Measurements from ENCODE around the gene MAD2L1BP. TPM values are rescaled to one million over a fixed set of nuclear protein-coding genes. Genes with fewer than 3 reads are reported as not detected.

MAD2L1BP gene
- total and polyA plus RNA-seq, 2 of the 13 experiments (the other 11 are each of a cell fraction or from before 2014, with no cell fraction given) = 54.2 to 55.5 TPM

- TF ChIP-seq ZNF605 (CRISPR knock-in tag; IDR thresholded peaks at IDR 0.05) = peak; percentile 92
- no peak for TF ChIP-seq FOXK2 (IDR thresholded peaks at IDR 0.05)
- TF ChIP-seq FOXJ3 (CRISPR knock-in tag; IDR thresholded peaks at IDR 0.05; ENCODE audit: borderline replicate concordance) = peak; percentile 64; the same call in 1 of the 2 replicates
- TF ChIP-seq AFF4 (CRISPR knock-in tag; IDR thresholded peaks at IDR 0.05) = no peak
- no peak for TF ChIP-seq MAZ (IDR thresholded peaks at IDR 0.05; ENCODE audit: borderline replicate concordance, low read depth, low read length)
- peak; percentile 45; the same call in 1 of the 2 replicates for TF ChIP-seq MAZ (CRISPR knock-in tag; IDR thresholded peaks at IDR 0.05; ENCODE audit: low read depth)
- no peak for TF ChIP-seq ZBTB42 (CRISPR knock-in tag; IDR thresholded peaks at IDR 0.05)
- TF ChIP-seq ZNF160 (CRISPR knock-in tag; IDR thresholded peaks at IDR 0.05) = peak; percentile 72; the same call in 1 of the 2 replicates
- no peak for TF ChIP-seq ZNF253 (CRISPR knock-in tag; IDR thresholded peaks at IDR 0.05; ENCODE audit: borderline replicate concordance)
- 0 out of 2 replicates have a peak, but pooled peaks have one; percentile 45 for TF ChIP-seq ZNF761 (CRISPR knock-in tag; conservative IDR thresholded peaks at IDR 0.05)
- peak; percentile 82; the same call in 1 of the 2 replicates for TF ChIP-seq ERF (CRISPR knock-in tag; IDR thresholded peaks at IDR 0.05)
- TF ChIP-seq MIER3 (CRISPR knock-in tag; IDR thresholded peaks at IDR 0.05; ENCODE audit: borderline replicate concordance) = 0 out of 2 replicates have a peak, but pooled peaks have one; percentile 64
- no peak; the same call in 1 of the 2 replicates for TF ChIP-seq ZNF746 (CRISPR knock-in tag; IDR thresholded peaks at IDR 0.05)
- TF ChIP-seq ELF3 (CRISPR knock-in tag; IDR thresholded peaks at IDR 0.05) = peak; percentile 90
- peak; percentile 93 for TF ChIP-seq HDAC2 (CRISPR knock-in tag; IDR thresholded peaks at IDR 0.05)
- TF ChIP-seq HDAC1 (CRISPR knock-in tag; IDR thresholded peaks at IDR 0.05) = peak; percentile 75; the same call in 1 of the 2 replicates
- no peak; the same call in 1 of the 2 replicates for TF ChIP-seq KAT7 (CRISPR knock-in tag; IDR thresholded peaks at IDR 0.05; ENCODE audit: borderline replicate concordance)
- peak; percentile 78 for TF ChIP-seq KDM6A (CRISPR knock-in tag; IDR thresholded peaks at IDR 0.05; ENCODE audit: low read depth)
- TF ChIP-seq MXD3 (CRISPR knock-in tag; IDR thresholded peaks at IDR 0.05) = no peak
- TF ChIP-seq ZNF292 (CRISPR knock-in tag; IDR thresholded peaks at IDR 0.05; ENCODE audit: borderline replicate concordance, low read depth) = peak; percentile 96; the same call in 1 of the 2 replicates
- no peak; the same call in 1 of the 2 replicates for TF ChIP-seq NFATC3 (CRISPR knock-in tag; IDR thresholded peaks at IDR 0.05)
- no peak for TF ChIP-seq RORA (CRISPR knock-in tag; IDR thresholded peaks at IDR 0.05)
- no peak for TF ChIP-seq ATF7 (IDR thresholded peaks at IDR 0.05)
- TF ChIP-seq ATF7 (CRISPR knock-in tag; IDR thresholded peaks at IDR 0.05) = 0 out of 2 replicates have a peak, but pooled peaks have one; percentile 21
- peak; percentile 89 for TF ChIP-seq ZSCAN31 (CRISPR knock-in tag; IDR thresholded peaks at IDR 0.05; ENCODE audit: low read depth)
- TF ChIP-seq MLLT10 (CRISPR knock-in tag; IDR thresholded peaks at IDR 0.05) = no peak
- no peak for TF ChIP-seq PTBP1 (IDR thresholded peaks at IDR 0.05; ENCODE audit: low read depth, low read length, poor library complexity, severe bottlenecking)
- no peak for TF ChIP-seq DR1 (CRISPR knock-in tag; IDR thresholded peaks at IDR 0.05)
- TF ChIP-seq SRF (IDR thresholded peaks at IDR 0.05; ENCODE audit: low read depth, low read length) = no peak
These were observed 36.4 kb downstream of the MAD2L1BP start (continued) for GRCh38 chr6:43671801-43672690.
